Measurements from ENCODE around the gene ZCCHC8. TPM values are rescaled to one million over a fixed set of nuclear protein-coding genes. Genes with fewer than 3 reads are reported as not detected.

Gene ZCCHC8
- total RNA-seq, 1 donor from 2014 or later = 25.3 TPM

- H3K36me3 ChIP-seq (ENCODE audit: control insufficient read depth, insufficient read depth, low read length) = peaks cover 9% of the 10 kb centered on the region
- TF ChIP-seq, protein P1, sequence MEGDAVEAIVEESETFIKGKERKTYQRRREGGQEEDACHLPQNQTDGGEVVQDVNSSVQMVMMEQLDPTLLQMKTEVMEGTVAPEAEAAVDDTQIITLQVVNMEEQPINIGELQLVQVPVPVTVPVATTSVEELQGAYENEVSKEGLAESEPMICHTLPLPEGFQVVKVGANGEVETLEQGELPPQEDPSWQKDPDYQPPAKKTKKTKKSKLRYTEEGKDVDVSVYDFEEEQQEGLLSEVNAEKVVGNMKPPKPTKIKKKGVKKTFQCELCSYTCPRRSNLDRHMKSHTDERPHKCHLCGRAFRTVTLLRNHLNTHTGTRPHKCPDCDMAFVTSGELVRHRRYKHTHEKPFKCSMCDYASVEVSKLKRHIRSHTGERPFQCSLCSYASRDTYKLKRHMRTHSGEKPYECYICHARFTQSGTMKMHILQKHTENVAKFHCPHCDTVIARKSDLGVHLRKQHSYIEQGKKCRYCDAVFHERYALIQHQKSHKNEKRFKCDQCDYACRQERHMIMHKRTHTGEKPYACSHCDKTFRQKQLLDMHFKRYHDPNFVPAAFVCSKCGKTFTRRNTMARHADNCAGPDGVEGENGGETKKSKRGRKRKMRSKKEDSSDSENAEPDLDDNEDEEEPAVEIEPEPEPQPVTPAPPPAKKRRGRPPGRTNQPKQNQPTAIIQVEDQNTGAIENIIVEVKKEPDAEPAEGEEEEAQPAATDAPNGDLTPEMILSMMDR (IDR thresholded peaks at IDR 0.05; ENCODE audit: insufficient read depth, low read length, poor library complexity, severe bottlenecking) = no peak
- no peaks in the 10 kb centered on the region for H3K27me3 ChIP-seq (ENCODE audit: control insufficient read depth, insufficient read depth, low read length)
- no peak overlapping the region for H3K4me3 ChIP-seq (ENCODE audit: low read depth, low read length)
- DNase-seq (ENCODE audit: low read depth) = no peak
Measured at GRCh38 chr12:122506393-122506938, 5.7 kb upstream of the ZCCHC8 start.

DNA sequence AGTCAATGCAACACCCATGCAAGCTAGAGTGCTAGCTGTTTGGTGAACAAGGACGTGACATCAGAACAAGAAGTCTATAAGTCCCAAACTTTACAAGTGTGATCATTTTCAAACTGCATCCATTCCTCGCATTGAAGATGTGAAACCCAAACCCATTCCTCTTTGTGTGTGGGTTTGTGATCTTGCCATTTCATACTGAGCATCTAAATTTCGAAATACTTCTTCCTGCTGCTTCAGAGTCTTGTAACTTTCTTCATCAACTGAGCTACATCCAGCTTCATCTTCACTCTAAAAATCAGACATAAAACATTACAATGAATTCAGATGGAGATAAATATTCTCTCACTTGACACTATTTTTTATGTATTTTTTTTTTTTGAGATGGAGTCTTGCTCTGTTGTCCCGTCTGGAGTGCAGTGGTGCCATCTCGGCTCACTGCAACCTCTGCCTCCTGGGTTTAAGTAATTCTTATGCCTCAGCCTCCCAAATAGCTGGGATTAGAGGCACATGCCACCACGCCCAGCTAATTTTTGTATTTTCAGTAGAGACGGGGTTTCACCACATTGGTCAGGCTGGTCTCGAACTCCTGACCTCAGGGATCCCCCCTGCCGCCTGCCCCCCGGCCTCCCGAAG lies 4.8 kb upstream of the ZCCHC8 start:
- H3K4me3 ChIP-seq (ENCODE audit: low read depth, low read length) = no peak overlapping the region
- DNase-seq (ENCODE audit: low read depth) = no peak
- H3K36me3 ChIP-seq (ENCODE audit: control insufficient read depth, insufficient read depth, low read length) = peaks cover 9% of the 10 kb centered on the region
- TF ChIP-seq, protein P1 (IDR thresholded peaks at IDR 0.05; ENCODE audit: insufficient read depth, low read length, poor library complexity, severe bottlenecking) = no peak
- H3K27me3 ChIP-seq (ENCODE audit: control insufficient read depth, insufficient read depth, low read length) = no peaks in the 10 kb centered on the region

DNA sequence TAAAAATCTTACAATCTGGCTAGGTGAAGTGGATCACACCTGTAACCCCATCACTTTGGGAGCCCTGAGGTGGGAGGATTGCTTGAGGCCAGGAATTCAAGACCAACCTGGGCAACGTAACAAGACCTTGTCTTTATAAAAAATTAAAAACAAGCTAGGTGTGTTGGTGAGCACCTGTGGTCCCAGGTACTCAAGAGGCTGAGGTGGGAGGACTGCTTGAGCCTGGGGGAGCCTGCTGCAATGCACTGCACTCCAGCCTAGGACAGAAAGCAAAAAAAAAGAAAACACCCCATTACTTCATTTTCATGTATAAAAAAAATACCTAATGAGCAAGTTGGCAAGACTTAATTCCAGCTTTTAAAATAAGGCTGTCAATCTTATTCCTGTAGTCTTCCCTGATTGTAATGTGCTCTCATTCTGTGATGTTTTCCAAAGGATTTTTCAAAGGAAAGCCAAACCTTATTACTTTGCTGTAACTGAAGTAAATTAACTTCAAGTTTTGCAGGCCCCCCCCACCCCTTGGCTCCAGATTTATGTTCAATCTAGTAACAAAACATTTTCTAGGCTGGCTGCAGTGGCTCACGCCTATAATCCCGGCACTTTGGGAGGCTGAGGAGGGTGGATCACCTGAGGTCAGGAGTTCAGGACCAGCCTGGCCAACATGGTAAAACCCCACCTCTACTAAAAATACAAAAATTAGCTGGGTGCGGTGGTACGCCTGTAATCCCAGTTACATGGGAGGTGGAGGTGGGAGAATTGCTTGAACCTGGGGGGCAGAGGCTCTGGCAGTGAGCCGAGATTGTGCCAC lies 3.3 kb upstream of the ZCCHC8 start:
- no peaks in the 10 kb centered on the region for H3K27me3 ChIP-seq (ENCODE audit: control insufficient read depth, insufficient read depth, low read length)
- peaks cover 9% of the 10 kb centered on the region for H3K36me3 ChIP-seq (ENCODE audit: control insufficient read depth, insufficient read depth, low read length)

GRCh38 chr12:122503147-122503751 lies 2.5 kb upstream of the ZCCHC8 start:
- TF ChIP-seq, protein P1 (IDR thresholded peaks at IDR 0.05; ENCODE audit: insufficient read depth, low read length, poor library complexity, severe bottlenecking) = no peak
- Histone ChIP-seq H3K36me3 (ENCODE audit: control insufficient read depth, insufficient read depth, low read length) (peaks cover 7% of the 10 kb centered on the region), H3K27me3 (ENCODE audit: control insufficient read depth, insufficient read depth, low read length) (no peaks in the 10 kb centered on the region), H3K4me3 (ENCODE audit: low read depth, low read length) (no peak overlapping the region)
- DNase-seq (ENCODE audit: low read depth) = no peak

More for the DNA sequence above, 3.3 kb upstream of the ZCCHC8 start:
- H3K4me3 ChIP-seq (ENCODE audit: low read depth, low read length) = no peak overlapping the region
- DNase-seq (ENCODE audit: low read depth) = no peak
- TF ChIP-seq, protein P1 (IDR thresholded peaks at IDR 0.05; ENCODE audit: insufficient read depth, low read length, poor library complexity, severe bottlenecking) = no peak

GRCh38 chr12:122501489-122501989 lies 807 bp upstream of the ZCCHC8 start:
- H3K27me3 ChIP-seq (ENCODE audit: control insufficient read depth, insufficient read depth, low read length) = no peaks in the 10 kb centered on the region
- peaks cover 3% of the 10 kb centered on the region for H3K36me3 ChIP-seq (ENCODE audit: control insufficient read depth, insufficient read depth, low read length)
- no peak overlapping the region for H3K4me3 ChIP-seq (ENCODE audit: low read depth, low read length)
- no peak for DNase-seq (ENCODE audit: low read depth)
- TF ChIP-seq, protein P1 (IDR thresholded peaks at IDR 0.05; ENCODE audit: insufficient read depth, low read length, poor library complexity, severe bottlenecking) = no peak
